ENCODE results near the gene TEAD3. TPM values are rescaled to one million over a fixed set of nuclear protein-coding genes. Genes with fewer than 3 reads are reported as not detected.

TEAD3 gene
- total RNA-seq, 1 donor from 2014 or later = 43.4 TPM

DNA sequence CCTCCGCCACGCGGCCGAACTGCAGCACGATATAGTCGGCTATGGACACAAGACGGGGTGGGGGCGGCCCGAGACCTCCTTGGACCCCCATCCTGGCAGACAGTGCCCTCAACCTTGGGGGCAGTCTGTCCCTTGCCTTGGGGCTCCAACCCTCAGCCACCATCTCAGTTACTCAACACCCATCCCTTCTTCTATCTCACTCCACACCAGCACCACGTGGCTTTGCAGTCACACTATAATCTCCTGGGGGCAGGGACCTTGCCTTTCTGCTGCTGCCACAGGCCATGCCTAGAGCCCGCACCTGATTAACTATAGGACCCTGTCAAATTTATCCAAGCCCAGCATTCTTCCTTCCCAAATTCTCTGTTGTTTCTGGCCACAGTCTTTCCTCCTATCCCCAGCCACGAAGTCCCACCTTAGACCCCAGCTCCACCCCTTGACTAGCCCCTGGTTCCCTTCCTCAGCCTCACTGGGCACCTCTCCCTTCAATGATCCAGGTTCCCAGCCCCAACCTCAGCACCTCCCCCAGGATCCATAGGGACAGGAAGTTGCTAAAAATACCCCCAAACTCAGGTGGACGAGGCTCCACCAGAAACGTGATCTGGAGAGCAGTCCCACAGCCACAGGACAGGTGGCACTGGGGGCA is 1.7 kb upstream of the TEAD3 start:
- DNase-seq (ENCODE audit: low spot score, unreplicated experiment) = no peak

DNA sequence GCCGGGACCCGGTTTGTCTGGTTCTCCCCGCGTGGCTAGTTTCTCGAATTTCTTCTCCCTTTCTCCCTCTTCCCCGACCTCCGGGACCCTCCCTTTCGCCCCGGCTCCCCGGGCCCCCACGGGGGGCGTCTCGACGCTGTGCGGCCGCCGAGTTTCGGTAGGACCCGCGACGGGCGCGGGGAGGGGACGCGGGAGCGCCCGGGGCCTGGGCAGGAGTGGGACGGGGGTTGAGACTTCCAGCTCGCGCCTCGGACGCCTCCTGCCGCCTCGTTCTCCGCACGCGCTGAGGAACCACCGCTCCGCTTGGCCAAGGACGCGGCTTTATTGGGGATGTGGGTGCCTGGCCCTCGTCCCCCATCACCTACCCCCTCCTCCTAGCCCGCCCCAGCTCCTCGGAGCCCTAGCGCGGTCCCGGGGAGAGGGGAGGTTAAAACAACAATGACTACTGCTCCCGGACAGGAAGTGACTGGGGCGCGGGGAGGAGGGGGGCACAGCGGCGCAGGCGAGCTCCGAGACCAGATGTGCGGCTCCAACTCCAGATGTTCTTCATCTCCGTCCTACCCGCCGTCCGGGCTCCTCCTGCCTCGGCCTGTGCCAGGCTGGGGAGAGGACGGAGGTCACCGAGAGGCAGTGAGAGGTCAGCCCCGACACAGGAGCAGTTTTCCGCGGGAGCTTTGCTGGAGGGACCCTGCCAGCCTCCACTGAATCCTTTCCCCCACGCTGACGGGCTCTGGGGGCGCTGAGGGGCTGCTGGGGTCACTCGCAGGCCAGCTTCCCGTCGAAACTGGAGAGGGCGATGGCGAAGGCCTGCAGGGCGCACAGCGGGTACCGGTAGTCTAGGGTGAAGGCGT is 917 bp upstream of the TEAD3 start:
- Mint-ChIP-seq H3K27me3 (peaks cover 24% of the 10 kb centered on the region), H3K9me3 (ENCODE audit: low read depth) (no peaks in the 10 kb centered on the region), H3K27ac (peak overlapping the region; percentile 93), H3K4me3 (ENCODE audit: low read depth) (peak overlapping the region; percentile 75), H3K4me1 (ENCODE audit: low read depth) (peaks cover 26% of the 10 kb centered on the region), H3K36me3 (ENCODE audit: insufficient read depth) (no peaks in the 10 kb centered on the region)
- TF ChIP-seq, protein P1, sequence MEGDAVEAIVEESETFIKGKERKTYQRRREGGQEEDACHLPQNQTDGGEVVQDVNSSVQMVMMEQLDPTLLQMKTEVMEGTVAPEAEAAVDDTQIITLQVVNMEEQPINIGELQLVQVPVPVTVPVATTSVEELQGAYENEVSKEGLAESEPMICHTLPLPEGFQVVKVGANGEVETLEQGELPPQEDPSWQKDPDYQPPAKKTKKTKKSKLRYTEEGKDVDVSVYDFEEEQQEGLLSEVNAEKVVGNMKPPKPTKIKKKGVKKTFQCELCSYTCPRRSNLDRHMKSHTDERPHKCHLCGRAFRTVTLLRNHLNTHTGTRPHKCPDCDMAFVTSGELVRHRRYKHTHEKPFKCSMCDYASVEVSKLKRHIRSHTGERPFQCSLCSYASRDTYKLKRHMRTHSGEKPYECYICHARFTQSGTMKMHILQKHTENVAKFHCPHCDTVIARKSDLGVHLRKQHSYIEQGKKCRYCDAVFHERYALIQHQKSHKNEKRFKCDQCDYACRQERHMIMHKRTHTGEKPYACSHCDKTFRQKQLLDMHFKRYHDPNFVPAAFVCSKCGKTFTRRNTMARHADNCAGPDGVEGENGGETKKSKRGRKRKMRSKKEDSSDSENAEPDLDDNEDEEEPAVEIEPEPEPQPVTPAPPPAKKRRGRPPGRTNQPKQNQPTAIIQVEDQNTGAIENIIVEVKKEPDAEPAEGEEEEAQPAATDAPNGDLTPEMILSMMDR (IDR thresholded peaks at IDR 0.05; ENCODE audit: unreplicated experiment) = no peak
- peak; percentile 29 for DNase-seq (ENCODE audit: low spot score, unreplicated experiment)

More for the DNA sequence above, 1.7 kb upstream of the TEAD3 start:
- no peaks in the 10 kb centered on the region for H3K36me3 Mint-ChIP-seq (ENCODE audit: insufficient read depth)
- H3K27ac Mint-ChIP-seq = peak overlapping the region; percentile 93
- peak overlapping the region; percentile 75 for H3K4me3 Mint-ChIP-seq (ENCODE audit: low read depth)
- H3K9me3 Mint-ChIP-seq (ENCODE audit: low read depth) = no peaks in the 10 kb centered on the region
- peaks cover 24% of the 10 kb centered on the region for H3K27me3 Mint-ChIP-seq
- peaks cover 18% of the 10 kb centered on the region for H3K4me1 Mint-ChIP-seq (ENCODE audit: low read depth)
- TF ChIP-seq, protein P1 (IDR thresholded peaks at IDR 0.05; ENCODE audit: unreplicated experiment) = no peak

GRCh38 chr6:35496036-35496840 is 641 bp downstream of the TEAD3 start:
- peak overlapping the region; percentile 83 for H3K4me3 Mint-ChIP-seq (ENCODE audit: low read depth)

GRCh38 chr6:35495258-35496035 is 1.4 kb downstream of the TEAD3 start:
- peak overlapping the region; percentile 83 for H3K4me3 Mint-ChIP-seq (ENCODE audit: low read depth)
- peaks cover 20% of the 10 kb centered on the region for H3K27me3 Mint-ChIP-seq
- no peaks in the 10 kb centered on the region for H3K36me3 Mint-ChIP-seq (ENCODE audit: insufficient read depth)
- H3K9me3 Mint-ChIP-seq (ENCODE audit: low read depth) = no peaks in the 10 kb centered on the region
- peaks cover 47% of the 10 kb centered on the region for H3K4me1 Mint-ChIP-seq (ENCODE audit: low read depth)
- TF ChIP-seq, protein P1 (IDR thresholded peaks at IDR 0.05; ENCODE audit: unreplicated experiment) = no peak
- peak overlapping the region; percentile 96 for H3K27ac Mint-ChIP-seq
- no peak for DNase-seq (ENCODE audit: low spot score, unreplicated experiment)

More at GRCh38 chr6:35496036-35496840, 641 bp downstream of the TEAD3 start:
- Mint-ChIP-seq H3K9me3 (ENCODE audit: low read depth) (no peaks in the 10 kb centered on the region), H3K27me3 (peaks cover 24% of the 10 kb centered on the region), H3K27ac (peak overlapping the region; percentile 96), H3K36me3 (ENCODE audit: insufficient read depth) (no peaks in the 10 kb centered on the region), H3K4me1 (ENCODE audit: low read depth) (peaks cover 39% of the 10 kb centered on the region)
- TF ChIP-seq, protein P1 (IDR thresholded peaks at IDR 0.05; ENCODE audit: unreplicated experiment) = no peak
- DNase-seq (ENCODE audit: low spot score, unreplicated experiment) = peak; percentile 46

All from progenitor cell of endocrine pancreas (in vitro differentiated cells).